ENCODE results near the gene UCK2. TPM values are rescaled to one million over a fixed set of nuclear protein-coding genes. Genes with fewer than 3 reads are reported as not detected.

Gene UCK2
- total RNA-seq, 2 experiments from 2014 or later, result 108 to 116 TPM

DNA sequence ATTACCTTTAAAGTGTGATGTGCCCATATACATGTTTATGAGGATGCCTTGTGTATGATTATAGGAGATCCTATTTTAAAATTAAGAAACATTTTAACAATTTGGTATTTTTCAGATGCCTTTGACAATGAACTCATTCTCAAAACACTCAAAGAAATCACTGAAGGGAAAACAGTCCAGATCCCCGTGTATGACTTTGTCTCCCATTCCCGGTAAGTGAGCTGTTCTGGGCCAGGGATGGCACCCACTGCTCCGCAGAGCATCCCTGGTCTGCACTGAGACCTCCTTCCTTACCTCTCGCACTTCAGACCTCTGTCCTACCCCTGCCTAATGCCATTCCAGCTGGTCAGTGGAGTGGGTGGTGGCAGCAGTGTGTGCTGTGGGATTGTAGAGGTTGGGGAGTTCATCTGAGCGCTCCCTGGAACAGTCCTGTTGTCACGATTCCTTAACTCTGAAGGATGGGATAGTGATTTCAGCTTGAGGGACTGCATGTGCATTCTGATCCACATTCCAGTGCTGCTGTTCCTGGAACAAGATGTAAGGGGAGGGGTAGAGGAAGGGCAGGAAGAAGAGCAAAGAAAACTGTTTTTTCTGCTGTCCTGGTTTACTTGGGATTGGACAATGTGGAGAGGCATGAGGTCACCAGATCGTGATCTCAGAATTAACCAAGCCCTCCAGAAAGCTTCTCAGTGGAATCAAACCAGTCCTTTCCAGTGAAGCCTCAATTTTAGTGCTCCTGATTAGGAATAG, 63.9 kb downstream of the UCK2 start:
- ChIA-PET POLR2A (no interaction called here), CTCF (no interaction called here)

DNA sequence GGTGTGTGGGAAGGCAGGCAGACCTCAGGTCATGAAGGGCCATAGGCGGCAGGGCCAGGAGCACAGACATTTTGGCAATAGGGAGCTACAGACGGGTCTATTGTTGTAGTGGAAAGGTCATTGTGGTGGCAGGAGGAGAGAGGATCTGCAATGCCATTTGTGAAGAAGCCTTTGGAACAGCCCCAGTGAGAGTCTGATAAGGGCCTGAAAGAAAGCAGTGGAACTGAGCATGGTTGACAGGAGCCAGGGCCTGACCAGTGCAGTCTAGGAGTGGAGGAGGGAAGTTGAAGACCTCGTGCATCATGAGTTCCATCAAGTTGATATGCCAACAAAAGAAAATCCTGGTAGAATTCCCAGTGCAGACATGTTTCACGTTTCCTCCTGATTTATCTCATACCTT, 65.5 kb downstream of the UCK2 start:
- CTCF ChIA-PET, result interaction anchor here (0.6 kb wide), 1 partner anchor 664 kb away, joined by 3 read pairs; no protein-coding TSS in a partner anchor
- POLR2A ChIA-PET, result no interaction called here

DNA sequence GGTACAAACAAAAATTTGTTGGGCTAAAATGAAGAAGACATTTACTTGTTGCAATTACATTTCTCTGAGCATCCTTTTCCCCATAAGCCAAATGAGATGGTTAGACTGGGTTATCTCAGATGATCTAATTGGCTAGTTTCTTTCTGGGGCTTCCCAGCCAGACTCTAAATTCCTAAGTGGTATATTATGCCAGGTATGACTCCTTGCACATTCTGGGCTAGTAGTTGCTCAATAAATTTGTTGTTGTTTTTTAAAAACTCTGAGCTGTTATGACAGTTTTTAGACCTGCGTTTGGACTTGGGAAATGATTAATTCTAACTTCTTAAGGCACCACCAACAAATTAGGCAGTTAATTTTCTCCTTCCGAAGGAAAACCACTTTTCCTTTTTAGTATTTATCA, 66.1 kb downstream of the UCK2 start:
- ChIA-PET CTCF (no interaction called here), POLR2A (no interaction called here)

DNA sequence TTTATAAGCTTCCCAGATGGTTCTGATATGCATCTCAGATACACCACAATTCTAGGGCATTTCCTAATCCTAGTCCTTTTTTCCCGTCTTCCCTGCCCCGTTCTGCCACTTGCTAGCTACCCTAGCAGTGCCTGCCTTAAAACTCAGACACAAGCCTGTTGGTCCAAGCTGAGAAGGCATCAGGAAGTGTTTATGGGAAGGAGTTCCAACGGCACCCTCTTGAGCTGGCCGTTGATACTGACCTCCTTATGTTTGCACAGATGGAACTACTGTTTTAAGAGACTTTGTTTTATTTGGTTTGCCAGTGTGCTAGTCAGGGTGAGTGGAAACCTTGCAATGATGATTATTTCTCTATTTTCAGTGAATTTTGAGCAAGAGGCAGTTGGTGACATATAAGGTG, 67.2 kb downstream of the UCK2 start:
- POLR2A ChIA-PET, result interaction anchor here (0.6 kb wide), 1 partner anchor 153 kb away, joined by 3 read pairs; no protein-coding TSS in a partner anchor
- CTCF ChIA-PET, result no interaction called here

DNA sequence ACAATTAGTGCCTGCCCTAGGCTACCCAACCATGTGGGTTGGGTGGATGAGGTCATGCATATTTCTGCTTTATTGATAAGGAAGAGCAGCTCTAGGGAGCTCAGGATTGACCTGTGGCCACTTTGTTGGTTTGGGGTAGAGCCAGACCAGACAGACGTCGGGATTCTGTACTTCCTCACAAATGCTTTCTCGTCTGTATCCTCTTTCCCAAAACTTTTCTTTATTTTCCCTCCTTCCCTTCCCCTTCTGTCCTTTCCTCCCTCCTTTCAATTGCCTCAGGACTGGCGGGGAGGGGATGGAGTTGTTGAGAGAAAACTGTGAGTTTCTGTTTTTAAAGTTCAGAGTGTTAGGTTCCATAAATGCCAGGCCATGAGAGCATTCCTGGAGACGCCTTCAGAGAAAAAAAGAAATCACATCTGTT, 68.0 kb downstream of the UCK2 start:
- CTCF ChIA-PET, result no interaction called here
- POLR2A ChIA-PET, result no interaction called here

DNA sequence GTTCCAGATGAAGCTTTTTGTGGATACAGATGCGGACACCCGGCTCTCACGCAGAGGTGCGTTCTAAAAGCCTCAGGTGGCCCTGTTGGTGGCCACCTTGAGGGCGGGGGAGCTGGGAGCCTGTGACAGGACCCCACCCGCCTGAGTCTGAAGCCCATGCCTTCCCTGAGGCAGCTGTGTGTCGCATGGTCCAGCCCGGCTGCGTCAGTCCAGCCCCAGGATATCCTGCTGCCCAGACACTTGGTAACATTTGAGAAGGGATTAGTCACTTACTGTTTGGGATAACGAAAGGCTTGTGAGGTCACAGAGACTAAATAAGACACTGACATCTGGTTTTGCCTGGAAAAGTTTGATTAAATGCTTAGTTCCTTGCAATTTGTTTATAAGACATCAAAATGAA, 68.9 kb downstream of the UCK2 start:
- ChIA-PET CTCF (no interaction called here), POLR2A (interaction anchor here (0.6 kb wide), 1 partner anchor 245 kb away, joined by 4 read pairs; no protein-coding TSS in a partner anchor)

DNA sequence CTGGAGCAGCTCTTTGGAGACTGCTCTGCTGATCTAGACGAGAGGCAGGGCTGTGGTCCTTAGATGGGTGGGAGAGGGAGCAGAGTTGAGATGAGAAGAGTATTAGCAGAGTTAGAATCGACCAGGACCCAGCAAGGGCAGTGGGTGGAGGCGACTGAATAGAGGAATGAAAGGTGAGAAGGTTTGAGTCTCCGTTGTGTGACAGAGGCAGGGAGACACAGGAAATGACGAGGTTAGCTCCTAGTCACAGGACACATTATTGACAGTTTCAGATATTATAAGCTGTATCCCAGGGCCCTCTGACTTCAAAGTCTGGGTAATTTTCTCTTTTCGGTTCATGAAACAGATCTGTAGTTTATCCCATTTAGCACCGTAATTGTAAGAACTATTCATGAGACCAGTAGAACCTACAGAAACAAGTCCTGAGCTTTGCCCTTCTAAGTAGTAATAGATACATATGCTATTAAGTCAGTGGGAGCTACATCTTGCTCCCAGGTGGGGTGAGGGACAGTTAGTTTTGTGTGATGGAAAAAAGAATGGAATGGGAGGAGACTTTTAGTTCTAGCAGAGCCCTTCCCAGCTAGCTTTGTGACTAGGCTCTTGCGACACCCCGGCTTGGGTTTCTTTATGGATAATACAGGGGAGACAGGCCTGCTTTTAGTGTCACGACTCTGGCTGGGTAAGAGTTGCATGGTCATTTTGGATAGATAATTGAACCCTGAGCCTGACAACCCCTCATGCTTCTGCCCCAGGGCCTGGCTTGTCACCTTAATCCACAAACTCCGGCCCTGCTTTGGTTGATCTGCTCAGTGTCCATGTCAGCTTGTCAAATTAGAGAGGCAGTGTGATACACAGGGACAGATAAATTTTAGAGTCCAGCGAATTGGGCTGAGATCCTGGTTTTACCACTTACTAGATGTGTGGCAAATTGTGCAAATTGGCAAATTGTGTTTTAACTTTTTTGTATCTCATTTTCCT, 70.2 kb downstream of the UCK2 start:
- ChIA-PET POLR2A (interaction anchor here (0.6 to 1.2 kb wide), 2 partner anchors 23 to 129 kb away, joined by 3 to 5 read pairs; partner anchors contain the start of gene TMCO1), CTCF (interaction anchor here (0.9 to 1.2 kb wide), 3 partner anchors 16 to 295 kb away, joined by 3 read pairs; no protein-coding TSS in a partner anchor)

DNA sequence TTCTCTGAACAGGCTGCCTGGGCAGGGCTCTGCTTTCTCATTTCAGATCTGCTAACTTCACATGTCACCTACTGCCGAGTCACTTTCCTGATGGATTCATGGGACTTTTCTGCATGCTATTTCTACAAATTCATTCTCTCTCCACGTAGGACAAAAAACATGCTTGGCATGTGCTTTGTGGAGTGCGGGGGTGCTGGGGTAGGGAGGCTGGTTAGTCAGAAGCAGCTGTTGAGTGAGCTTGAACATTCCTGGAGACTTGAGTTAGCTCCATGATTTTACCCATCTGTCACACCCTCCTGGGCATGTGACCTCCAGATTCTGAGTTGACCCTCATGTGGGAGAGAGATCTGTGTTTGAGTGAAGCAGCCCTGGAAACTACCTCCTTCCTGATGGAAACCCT, 71.4 kb downstream of the UCK2 start:
- ChIA-PET CTCF (no interaction called here), POLR2A (no interaction called here)

DNA sequence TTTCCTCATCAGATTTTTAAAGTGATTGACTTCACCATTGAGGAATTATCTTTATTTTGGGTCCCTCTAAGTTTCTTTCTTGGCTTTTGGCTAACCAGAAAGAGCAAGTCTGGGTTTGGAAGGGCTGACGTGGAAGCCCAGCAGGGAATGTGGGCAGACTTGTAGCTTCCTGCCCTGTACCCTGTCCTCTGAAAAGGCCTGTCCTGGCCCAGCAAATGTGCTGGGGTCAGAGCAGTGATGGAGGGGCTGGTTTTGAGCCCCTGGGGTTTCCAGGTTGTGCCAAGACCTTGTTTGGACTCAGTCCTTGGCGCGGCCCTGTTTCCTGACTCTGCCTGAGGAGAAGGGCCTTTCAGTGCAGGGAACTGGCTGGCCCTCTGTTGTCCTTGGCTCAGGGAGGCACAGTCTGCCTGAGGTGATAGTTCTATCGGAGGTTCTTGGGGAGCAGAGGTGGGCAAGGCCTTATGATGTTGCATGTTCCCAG, 72.1 kb downstream of the UCK2 start:
- CTCF ChIA-PET, result interaction anchor here (0.5 kb wide), 1 partner anchor 27 kb away, joined by 3 read pairs; no protein-coding TSS in a partner anchor
- POLR2A ChIA-PET, result no interaction called here

DNA sequence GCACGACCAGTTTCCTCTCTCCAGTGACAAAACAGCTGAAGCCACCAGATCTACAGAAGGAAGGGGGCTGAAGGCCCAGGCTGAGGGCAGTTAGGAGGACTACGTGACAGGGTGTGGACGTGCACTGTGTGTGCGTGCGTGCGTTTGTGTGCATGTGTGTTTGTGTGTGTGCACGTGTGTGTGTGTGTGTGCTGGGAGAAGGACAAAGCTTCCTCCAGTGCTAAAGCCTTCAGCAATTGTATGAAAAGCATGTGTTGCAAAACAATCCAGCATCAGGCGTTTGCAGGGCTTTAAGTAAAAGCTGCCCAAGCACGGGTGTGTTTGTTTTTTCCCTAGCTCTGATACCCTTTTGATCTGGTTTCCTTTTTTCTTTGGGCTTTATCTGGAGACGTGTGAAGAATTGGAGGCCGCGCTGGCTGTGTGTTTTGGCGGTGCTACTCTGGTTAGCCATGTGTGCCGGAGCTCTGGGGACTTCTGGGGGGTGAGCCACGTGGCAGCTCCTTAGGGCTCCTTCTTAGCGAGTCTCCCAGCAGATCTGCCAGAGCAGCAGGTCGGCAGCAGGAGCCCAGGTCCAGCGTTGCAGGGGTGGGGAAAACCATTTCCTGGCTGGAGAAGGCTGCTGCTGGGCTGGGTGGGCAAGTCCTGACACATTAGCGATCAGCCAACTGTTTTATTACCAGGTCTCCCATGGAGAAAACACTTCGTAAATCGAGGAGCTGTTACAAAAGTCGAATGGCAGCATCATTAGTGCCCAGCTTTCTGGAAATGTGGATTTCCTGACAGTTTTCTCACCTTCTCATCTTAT, 73.4 kb downstream of the UCK2 start:
- POLR2A ChIA-PET, result no interaction called here
- CTCF ChIA-PET, result no interaction called here

DNA sequence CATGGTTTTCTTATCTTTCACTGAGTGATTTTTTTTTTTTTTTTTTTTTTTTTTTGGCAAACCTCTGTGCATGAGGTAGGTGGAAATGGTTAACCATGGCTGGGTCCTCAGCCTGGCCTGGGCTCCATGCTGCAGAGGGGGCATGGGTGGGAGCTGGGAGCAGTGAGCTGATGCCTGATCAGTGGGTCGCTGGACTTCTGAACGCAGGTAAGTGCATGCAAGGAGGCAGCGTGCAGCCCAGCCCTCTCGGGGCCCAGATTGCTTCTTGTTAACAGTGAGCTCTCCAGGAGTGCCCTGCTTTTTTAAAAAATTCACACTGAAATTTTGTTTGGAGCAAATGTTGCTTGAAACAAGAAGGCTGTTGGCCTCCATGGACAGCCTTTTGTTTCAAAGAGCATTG, 75.2 kb downstream of the UCK2 start:
- CTCF ChIA-PET, result interaction anchor here (1.5 kb wide), 1 partner anchor 26 kb away, joined by 3 read pairs; no protein-coding TSS in a partner anchor
- POLR2A ChIA-PET, result no interaction called here

DNA sequence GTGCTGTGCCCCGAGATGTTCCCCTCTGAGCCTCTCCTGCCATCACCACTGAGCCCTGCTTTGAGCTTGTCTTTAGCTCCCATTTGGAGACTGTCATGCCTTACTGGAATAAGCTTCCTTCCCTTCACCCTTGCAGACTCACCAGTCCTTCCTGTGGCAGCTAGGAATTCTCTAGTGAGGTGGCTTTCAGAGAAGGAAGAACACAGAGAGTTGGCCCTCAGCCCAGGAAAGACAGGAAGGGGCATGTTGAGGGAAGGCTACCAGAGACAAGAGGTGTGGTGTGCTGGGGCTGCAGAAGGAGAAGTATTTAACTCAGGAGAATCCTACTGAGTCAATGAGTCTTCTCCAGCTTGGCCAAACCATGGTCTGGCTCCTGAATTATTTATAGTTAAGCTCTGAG, 76.3 kb downstream of the UCK2 start:
- ChIA-PET POLR2A (no interaction called here), CTCF (interaction anchor here (1.5 kb wide), 1 partner anchor 25 kb away, joined by 3 read pairs; no protein-coding TSS in a partner anchor)

DNA sequence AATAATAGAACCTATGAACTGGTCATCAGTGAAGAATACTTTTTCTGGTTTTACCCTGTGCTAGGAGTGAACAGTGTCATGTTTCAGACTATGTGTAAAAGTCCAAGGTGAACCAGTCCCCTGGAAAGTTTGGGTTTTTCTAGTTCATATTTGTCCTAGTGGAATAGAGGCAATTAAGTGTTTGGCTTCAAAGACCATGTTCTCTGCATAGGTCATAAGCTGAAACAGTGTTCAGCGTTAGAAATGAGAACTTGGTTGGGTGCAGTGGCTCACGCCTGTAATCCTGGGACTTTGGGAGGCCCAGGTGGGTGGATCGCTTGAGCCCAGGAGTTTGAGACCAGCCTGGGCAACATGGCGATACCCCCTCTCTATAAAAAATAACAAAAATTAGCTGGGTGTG, 77.5 kb downstream of the UCK2 start:
- CTCF ChIA-PET, result no interaction called here
- POLR2A ChIA-PET, result no interaction called here

DNA sequence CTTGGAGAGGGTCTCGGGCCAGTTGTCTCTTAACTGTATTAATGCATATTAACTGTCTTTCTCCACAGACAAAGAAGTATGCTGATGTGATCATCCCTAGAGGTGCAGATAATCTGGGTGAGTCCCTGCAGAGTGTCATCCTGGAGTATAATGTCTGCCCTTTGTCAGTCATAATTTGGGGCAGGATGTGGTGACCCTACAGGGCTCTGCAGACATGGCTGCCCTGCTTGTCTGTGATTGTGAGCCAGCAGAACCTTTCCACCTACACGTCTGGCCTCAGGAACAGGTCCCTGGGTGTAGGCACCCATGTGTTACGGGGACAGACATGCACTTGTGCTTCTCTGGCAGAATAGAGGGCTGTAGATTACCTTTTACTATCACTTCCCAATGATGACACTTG, 78.4 kb downstream of the UCK2 start:
- CTCF ChIA-PET, result no interaction called here
- POLR2A ChIA-PET, result no interaction called here

DNA sequence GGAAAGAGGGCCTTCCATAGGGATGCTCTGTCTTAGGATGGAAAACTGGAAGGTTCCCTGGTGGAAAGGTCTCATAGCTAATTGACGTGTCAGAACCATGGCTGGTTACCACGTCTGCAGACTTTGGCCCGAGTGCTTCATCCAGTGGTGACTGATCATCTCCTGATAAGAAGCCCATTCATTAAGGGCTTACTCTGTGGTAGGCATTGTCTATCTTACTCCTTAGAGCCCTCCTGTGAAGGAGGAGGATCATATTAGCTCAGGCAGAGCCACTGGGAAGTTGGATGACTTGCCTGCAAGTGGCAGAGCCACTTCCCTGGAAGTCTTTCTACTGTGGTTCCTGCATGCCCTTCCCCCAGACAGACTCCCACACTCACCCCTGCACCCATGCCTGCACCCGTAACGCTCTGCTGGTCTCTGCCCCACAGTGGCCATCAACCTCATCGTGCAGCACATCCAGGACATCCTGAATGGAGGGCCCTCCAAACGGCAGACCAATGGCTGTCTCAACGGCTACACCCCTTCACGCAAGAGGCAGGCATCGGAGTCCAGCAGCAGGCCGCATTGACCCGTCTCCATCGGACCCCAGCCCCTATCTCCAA, 79.9 kb downstream of the UCK2 start:
- ChIA-PET POLR2A (no interaction called here), CTCF (interaction anchor here (0.6 kb wide), 1 partner anchor 19 kb away, joined by 3 read pairs; no protein-coding TSS in a partner anchor)

DNA sequence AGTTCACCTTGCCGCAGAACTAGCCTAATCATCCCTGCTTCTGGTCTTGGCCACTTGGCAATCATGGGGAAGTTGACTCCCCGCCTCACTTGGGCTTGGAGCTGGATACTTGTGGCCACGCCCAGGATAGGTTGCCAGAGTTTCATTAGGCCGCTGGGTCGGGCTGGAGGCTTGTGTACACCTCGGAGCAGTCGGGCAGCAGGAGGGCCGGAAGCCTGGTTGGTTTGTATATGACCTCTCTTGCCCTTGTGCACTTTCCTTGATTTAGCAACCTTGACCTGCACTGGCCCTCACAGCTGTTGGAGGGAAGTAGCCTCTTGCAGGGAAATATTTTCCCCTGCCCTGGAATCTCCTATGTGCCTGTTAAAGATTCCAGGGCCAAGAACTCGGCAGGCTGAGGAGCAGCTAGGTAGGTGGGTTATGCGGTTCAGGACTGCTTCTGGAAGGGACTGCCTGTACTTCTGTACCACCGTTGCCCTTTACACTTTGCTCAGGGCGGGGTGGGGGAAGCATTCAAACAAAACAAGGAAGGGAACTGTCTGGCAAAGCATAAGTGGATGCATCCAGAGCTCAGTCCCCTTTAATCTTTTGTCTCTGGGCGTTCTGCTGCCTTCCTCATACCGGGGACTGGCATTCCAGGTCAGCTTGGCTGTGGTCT, 83.5 kb downstream of the UCK2 start:
- POLR2A ChIA-PET, result no interaction called here
- CTCF ChIA-PET, result interaction anchor here (1.2 kb wide), 1 partner anchor 14 kb away, joined by 3 read pairs; no protein-coding TSS in a partner anchor

DNA sequence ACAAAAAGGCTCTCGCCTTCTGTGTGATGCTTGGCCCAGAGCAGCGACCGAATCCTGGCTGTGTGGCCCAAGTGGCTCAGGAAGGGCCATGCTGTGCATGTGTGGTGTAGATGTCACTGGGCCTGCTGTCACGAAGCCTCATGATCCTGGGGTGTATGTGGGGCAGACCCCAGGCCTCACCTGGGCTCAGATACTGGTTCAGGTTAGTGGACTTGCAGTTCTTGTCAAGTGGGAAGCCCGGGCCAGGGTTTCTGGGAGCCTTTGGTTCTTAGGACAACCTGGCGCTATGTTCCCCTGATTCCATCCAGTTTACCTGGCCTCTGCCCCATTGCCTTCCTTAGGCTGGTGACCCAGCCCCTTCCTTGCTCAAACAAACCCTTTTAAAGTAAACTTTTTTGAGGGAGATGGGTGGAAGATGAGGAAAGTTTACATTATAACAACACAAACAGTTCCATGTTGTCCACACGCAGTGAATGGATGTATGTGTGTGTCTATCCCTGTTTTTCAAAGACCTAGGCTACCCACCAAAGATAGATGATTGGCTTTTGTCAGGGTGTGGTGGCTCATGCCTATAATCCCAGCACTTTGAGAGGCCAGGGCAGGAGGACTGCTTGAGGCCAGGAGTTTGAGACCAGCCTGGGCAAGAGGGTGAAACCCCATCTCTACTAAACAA, 84.3 kb downstream of the UCK2 start:
- CTCF ChIA-PET, result interaction anchor here (1.2 kb wide), 1 partner anchor 13 kb away, joined by 3 read pairs; no protein-coding TSS in a partner anchor
- POLR2A ChIA-PET, result no interaction called here

DNA sequence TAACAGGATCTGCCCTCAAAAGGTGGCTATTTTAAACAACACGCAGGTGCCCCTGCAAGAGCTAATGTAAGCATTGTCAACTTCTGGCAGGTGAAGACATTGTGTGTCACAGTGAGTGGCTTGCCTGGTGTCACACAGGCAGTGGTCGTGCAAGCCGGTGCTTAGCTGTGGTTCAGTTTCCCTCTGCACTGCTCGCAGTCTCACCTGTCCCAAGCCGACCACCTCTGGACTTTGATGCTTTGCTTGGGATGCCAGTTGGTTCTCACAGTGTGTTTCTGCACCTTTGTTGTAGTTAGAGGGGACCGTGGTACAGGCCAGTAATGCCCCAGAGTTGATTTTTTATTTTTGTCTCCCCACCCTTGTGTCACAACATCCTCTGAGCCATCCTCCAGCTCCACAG, 85.2 kb downstream of the UCK2 start:
- POLR2A ChIA-PET, result no interaction called here
- CTCF ChIA-PET, result interaction anchor here (0.7 to 1.1 kb wide), 2 partner anchors 125 to 310 kb away, joined by 3 read pairs; no protein-coding TSS in a partner anchor

All from activated CD8-positive, alpha-beta memory T cell treated with anti-CD3 and anti-CD28 coated beads for 36 hours (primary cell).